HG02678 (cell line): Measurements from ENCODE around the gene ZNF503.
"Not testable (repeated sequence)": the region's sequence is repeated elsewhere in the genome, so short reads cannot be mapped to it uniquely, and the experiment has no call there.

ENCODE experiments used
- ATAC-seq: cut with Tn5 transposase; IDR thresholded peaks from one replicate; pipeline ENCODE4 v1.9.1; 2021; ENCODE audit warnings: mild to moderate bottlenecking, moderate library complexity; ENCODE audit not compliant: unreplicated experiment

The ZNF503 gene

GRCh38 chr10:75395932-75396630, 5.5 kb downstream of the ZNF503 start:
- ATAC-seq = no peak

DNA sequence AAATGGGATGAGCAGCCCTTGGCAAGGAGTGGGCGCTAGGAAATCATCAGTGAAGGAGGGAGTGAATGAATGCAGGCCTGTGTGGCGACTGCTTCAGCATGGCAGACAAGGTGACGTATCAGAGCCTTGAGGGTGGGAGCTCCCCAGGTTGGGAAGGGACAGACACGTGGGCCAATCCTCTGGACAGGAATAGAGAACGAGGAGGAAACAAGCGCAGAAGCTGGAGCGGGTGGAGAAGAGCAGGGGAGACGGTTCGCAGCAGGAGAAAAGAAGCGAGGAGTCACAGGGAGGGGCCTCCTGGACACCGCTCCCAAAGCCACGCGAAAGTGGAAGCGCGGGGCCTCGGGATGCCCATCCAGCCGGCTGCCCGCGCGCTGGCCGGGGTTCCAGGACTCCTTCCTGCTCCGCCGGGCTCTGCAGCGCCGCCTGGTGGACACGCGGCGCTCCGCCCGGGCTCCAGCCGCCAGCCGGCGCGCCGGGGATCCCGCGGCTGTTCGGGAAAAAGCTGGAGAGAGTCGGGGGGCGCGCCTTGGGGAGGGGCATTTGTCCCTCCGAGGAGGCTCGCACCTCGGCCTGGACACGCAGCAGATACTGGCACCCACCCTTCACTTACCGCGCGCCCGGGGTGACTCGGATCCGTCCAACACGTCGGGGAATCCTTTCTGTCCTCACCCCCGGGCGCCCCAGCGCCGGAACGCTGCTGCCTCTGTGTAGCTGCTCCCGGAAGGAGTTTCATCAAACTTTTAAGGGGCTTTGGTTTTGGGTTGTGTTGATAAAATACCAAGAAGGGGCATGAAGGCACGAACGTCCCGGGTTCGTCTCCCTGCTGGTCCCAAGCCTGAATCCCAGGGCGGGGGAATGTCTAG, 6.3 kb downstream of the ZNF503 start:
- no peak for ATAC-seq

- no peak for ATAC-seq
Observed at GRCh38 chr10:75394221-75394620, 7.3 kb downstream of the ZNF503 start.

DNA sequence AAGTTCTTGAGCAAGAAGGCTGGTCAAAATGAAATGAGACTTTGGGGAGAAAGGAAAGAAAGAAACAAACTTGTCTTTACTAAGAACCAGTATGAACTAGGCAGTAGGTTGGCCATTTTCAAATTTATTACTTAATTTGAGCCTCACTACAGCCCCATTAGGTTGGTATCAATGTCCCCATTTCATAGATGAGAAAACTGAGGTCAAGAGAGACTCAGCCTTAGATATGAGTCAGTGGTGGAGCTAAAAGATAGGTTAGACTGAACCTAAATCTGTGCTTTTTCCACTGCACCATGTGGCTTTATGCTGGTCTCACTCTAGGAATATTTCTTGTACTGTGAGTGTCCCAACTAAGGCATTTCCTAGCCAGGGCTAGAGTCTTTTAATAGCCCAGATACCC, 8.8 kb downstream of the ZNF503 start:
- no peak for ATAC-seq

- no peak for ATAC-seq
Observed at GRCh38 chr10:75392271-75392670, 9.3 kb downstream of the ZNF503 start.

DNA sequence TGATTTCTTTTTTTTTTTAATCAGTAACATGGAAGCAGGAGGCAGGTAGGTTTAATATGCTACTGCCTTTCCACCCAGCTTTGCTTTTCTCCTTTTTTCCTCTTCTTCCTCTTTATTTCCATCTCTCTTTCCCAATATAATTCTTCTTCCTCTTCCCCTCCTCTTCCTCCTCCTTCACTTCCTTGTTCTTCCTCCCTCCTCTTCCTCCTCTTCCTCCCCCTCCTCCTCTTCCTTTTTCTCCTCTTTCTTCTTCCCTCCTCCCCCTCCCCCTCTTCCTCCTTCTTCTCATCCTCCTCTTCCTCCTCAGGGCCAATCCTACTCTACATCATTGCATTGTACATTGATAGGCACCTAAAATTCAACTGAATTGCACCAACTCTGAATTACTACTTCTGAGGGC, 11.4 kb downstream of the ZNF503 start:
- no peak for ATAC-seq

GRCh38 chr10:75388082-75388481, 13.5 kb downstream of the ZNF503 start:
- no peak for ATAC-seq

DNA sequence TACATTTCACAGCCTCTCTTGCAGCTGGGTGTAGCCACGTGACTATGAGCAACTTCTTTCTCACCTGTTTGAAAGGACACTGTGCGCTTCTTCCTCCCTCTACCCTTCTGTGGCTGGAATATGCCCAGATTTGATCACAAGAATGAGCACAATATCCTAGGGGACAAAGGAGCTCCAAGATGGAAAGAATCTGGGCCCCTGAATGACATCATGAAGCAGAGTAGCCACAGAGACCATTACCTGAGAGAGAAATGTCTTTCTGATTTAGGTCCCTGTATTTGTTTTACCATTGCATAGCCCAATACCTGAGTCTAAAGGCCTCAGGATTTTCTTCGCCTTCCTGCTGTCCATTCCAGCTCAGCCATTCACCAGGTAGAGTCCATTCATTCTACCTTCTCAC, 15.4 kb downstream of the ZNF503 start:
- no peak for ATAC-seq

DNA sequence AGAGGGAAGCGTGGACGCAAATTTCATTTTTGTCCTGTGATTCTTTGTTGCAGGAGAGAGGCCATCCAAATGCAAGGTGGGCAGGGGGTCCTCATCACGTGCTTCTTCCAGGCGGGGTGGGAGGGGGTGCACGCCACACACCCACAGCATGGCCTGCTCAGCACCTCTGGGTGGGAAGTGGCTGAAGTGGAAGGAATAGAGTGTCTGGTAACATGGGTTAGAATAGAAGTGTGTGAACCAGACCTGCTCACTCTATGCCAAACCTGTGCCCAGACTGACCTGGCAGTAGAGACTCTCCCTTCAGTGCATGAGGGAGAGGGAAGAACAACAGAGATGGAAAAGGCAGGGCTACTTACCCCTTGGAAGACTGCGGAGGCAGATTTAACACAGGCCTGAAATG, 21.7 kb downstream of the ZNF503 start:
- no peak for ATAC-seq

GRCh38 chr10:75379212-75379724, 22.3 kb downstream of the ZNF503 start:
- ATAC-seq = no peak

GRCh38 chr10:75378379-75378778, 23.2 kb downstream of the ZNF503 start:
- ATAC-seq = no peak

DNA sequence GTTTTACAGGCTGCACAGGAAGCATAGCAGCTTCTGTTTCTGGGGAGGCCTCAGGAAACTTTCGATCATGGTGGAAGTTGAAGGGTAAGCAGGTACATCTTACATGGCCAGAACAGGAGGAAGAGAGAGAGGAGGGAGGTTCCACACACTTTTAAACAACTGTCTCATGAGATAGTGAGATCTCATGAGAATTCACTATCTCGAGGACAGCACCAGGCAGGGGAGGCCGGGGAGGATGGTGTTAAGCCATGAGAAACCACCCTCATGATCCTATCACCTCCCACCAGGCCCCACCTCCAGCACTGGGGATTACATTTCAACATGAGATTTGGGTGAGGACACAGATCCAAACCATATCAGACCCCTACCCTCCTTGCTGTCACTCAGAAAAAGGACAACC, 23.7 kb downstream of the ZNF503 start:
- no peak for ATAC-seq

DNA sequence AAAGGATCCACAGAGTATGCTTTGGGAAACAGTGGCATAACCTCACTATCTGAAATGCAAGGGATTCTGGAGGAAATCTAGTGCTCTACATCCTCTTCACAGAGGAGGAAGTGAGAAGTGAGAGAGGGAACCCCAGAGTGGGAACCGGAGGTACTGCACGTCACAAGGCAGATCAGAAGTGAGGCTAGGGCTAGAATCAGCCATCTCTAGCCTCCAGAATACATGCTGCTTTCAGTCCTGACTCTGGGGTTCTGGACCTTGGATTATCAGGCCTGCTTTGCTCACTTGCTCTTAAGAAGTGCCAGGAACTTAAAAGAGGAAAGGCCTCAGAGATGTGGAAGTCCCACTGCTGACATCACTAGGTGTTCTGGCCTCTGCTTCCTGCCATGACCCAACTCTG, 25.7 kb downstream of the ZNF503 start:
- ATAC-seq = peak; percentile 86

GRCh38 chr10:75371010-75371409, 30.6 kb downstream of the ZNF503 start:
- ATAC-seq = no peak

GRCh38 chr10:75369838-75370237, 31.7 kb downstream of the ZNF503 start:
- not testable (repeated sequence) for ATAC-seq

DNA sequence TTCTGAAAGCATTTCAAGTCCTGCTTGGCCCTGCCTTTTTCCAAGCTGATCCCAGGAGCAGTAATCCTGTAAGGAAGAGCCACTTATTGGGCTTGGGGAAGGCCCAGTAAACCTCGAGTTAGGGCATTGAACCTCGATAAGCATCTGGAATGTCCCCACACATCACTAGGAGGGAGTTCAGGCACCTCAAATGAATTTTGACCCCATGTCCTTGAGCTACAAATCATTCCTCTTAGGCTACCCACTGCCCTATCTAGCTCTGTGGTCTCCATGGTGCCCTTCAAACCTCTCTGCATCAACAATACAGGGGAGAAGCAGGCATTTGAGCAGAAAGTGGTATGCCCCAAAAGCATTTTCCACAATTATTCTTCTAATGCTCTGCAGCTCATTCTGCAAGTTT, 33.7 kb downstream of the ZNF503 start:
- ATAC-seq = no peak

- no peak for ATAC-seq
Observed at GRCh38 chr10:75367021-75367487, 34.5 kb downstream of the ZNF503 start.

DNA sequence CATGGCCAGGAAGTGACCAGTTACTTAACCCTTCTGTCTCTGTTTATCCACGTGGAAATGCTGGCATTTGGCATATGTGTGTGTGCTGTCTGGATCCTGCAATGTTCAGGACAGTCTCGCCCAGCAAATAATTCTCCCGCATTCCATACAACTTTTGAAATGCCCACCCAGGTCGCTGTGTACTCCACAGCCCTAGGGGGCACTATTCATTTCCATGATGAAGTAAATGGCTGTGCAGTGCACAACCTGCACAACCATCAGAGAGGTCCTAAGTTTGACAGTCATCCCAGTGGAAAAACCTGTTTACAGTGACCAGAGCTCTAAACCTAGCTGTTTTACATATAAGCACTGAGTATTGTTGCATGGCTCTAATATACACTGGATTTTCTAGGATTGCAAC, 38.1 kb downstream of the ZNF503 start:
- ATAC-seq = no peak

GRCh38 chr10:75359876-75360275, 41.7 kb downstream of the ZNF503 start:
- ATAC-seq = not testable (repeated sequence)

GRCh38 chr10:75358835-75359421, 42.6 kb downstream of the ZNF503 start:
- no peak for ATAC-seq

DNA sequence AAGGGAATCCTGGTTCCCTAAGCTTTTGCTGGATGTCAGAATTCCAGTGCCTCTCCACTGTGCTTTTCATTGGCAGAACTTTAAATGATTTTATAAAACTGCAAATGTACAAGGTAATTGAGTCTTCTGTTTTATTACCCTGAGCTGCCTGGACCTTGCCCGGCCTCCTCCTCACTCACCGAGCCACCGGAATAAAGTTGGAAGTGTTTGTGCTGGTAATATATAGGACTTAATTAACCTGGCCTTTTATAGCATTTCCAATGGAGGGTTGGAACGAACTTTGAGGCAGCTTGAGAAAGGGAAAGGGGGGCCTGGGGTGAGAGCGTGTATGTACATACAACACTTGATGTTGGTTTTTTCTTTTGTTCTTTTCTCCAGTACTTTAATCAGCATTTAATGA, 43.4 kb downstream of the ZNF503 start:
- ATAC-seq = no peak

GRCh38 chr10:75357500-75357899, 44.1 kb downstream of the ZNF503 start:
- ATAC-seq = no peak
